DMS 273 (cell line): ENCODE results near the gene TIGAR.
A peak's percentile ranks its signal among the peaks of the same experiment; 100 is the strongest.

Experiments
- DNase-seq: peaks from one replicate; lab custom pipeline; 2025; ENCODE audit not compliant: unreplicated experiment; lab: John Stamatoyannopoulos, UW

The TIGAR gene, protein sequence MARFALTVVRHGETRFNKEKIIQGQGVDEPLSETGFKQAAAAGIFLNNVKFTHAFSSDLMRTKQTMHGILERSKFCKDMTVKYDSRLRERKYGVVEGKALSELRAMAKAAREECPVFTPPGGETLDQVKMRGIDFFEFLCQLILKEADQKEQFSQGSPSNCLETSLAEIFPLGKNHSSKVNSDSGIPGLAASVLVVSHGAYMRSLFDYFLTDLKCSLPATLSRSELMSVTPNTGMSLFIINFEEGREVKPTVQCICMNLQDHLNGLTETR

DNA sequence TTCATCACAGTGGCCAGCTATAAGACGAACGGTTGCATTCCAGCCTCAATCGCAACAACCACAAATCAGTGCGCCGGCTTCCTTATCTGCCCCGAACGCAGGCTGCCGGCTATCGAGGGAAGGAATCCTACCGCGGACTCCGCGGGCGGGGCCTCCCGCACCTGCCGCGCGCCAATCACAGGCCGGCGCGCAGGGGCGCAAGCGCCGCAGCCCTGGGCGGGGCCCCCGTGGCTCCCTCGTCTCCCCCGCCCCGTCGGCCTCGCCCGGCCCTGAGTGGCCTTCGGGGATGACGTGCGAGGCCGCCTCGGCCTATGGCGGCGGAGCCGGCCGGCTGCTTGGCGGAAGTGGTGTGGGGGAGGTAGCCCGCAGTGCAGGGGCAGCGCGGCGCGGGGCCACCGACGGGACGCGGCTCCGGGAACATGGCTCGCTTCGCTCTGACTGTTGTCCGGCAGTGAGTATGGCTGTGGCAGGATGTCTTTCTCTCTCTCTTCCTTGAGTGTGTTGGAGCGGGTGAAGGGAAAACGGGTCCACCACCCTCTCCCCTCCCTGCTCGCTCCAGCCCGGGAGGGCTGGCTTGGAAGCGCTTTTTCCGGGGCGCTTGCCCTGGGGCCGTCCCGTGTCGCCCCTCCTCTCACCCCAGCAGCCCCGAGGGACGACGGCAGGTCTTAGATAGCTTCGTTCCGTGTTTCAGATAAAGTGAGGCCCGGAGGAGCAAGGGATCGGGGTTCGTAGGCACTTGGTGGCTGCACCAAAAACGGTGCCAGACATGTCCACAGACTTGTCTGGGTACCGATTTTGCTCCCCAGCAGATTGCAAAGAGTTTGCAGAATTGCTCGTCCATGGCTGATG lies at the start of gene TIGAR:
Gene TIGAR (plus strand): TSS at position 361 of the 849 bp plus-strand sequence. CDS start 59 bp downstream, at position 420.
- peak; percentile 96 for DNase-seq

DNA sequence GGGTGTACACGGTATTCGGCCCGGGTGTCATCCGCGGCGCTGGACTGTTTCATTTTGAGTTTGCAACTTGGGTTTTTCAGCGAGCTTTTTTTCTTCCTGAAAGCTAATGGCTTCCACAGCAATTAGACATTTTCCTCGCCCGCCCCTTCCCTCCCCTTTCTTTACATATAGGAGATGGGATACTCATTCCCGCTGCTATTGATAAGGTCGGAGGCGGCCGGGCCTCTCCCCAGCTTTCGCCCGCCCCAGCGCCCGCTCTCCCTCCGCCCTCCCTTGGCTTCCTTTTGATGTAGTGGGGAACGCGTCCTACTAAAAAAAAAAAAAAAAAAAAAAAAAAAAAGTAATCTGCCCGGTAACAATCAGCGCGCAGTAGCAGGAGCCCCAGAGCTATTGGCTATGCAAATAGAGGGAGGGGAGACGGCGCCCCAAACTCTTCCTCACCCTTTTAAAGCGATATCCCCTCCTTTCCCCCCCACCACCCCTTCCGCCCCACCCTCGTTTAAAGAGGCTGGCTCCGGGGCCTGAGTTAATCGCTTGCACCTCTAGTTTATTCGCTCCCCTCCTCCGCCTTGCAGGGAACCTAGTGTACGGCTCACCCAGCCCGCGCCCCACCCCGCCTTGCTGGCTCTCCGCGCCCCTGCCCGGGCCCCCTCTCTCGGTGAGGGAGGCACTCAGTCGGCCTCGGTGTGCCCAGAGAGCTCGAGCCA lies 49.1 kb upstream of the TIGAR start:
- DNase-seq: peak; percentile 68

DNA sequence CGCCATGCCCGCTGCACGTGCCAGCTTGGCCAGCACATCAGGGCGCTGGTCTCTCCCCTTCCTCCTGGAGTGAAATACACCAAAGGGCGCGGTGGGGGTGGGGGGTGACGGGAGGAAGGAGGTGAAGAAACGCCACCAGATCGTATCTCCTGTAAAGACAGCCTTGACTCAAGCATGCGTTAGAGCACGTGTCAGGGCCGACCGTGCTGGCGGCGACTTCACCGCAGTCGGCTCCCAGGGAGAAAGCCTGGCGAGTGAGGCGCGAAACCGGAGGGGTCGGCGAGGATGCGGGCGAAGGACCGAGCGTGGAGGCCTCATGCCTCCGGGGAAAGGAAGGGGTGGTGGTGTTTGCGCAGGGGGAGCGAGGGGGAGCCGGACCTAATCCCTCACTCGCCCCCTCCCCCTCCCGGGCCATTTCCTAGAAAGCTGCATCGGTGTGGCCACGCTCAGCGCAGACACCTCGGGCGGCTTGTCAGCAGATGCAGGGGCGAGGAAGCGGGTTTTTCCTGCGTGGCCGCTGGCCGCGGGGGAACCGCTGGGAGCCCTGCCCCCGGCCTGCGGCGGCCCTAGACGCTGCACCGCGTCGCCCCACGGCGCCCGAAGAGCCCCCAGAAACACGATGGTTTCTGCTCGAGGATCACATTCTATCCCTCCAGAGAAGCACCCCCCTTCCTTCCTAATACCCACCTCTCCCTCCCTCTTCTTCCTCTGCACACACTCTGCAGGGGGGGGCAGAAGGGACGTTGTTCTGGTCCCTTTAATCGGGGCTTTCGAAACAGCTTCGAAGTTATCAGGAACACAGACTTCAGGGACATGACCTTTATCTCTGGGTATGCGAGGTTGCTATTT lies 48.4 kb upstream of the TIGAR start:
- DNase-seq: peak; percentile 48

DNA sequence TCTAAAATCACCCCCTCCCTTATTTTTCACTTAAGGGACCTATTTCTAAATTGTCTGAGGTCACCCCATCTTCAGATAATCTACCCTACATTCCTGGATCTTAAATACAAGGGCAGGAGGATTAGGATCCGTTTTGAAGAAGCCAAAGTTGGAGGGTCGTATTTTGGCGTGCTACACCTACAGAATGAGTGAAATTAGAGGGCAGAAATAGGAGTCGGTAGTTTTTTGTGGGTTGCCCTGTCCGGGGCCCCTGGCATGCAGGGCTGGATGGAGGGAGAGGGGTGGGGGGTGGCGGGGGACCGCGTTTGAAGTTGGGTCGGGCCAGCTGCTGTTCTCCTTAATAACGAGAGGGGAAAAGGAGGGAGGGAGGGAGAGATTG lies 47.8 kb upstream of the TIGAR start:
- no peak for DNase-seq

DNA sequence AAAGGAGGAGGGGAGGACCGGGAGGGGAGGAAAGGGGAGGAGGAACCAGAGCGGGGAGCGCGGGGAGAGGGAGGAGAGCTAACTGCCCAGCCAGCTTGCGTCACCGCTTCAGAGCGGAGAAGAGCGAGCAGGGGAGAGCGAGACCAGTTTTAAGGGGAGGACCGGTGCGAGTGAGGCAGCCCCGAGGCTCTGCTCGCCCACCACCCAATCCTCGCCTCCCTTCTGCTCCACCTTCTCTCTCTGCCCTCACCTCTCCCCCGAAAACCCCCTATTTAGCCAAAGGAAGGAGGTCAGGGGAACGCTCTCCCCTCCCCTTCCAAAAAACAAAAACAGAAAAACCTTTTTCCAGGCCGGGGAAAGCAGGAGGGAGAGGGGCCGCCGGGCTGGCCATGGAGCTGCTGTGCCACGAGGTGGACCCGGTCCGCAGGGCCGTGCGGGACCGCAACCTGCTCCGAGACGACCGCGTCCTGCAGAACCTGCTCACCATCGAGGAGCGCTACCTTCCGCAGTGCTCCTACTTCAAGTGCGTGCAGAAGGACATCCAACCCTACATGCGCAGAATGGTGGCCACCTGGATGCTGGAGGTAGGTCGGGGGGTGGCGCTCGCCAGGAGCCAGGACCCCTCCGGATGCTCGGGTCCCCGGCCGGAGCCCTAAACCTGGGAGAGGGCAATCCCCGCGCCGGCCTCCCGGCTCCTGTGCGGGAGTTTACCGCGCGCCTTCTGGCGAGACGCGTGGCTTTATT lies 47.2 kb upstream of the TIGAR start, which contains the start of gene CCND2:
Gene CCND2 (plus strand): TSS at position 111 of the 744 bp plus-strand sequence. CDS start 279 bp downstream, at position 390.
- DNase-seq: peak; percentile 54

DNA sequence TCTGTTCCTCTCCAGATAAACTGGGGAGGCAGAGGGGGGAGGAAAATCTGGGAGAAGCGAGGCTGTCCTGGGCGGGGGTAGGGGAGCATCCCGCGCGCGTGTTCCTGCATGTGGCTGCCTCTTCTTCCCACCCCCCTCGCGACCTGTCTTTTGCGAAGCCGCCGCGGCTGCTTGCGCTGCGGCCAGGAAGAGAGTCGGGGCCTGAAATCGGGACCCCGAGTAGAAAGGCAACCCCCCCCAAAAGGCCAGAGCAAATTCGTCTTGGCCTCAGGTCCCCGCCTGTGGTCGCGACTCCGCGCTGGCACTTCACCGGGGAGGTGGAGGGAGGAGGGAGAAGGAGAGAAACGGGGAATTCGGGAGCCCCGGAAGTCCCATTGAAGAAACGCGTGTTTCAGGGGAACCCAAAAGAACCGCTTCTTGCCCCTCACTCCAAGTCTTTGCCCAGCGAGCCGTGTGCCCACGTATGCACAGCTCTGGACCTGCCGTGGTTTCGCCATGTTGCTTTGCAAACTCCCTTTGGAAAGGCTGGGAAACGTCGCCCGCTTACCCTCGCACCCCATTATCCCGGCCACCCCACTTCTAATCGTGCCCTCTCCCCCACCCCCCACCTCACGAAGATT lies 46.5 kb upstream of the TIGAR start:
- DNase-seq: peak; percentile 10

DNA sequence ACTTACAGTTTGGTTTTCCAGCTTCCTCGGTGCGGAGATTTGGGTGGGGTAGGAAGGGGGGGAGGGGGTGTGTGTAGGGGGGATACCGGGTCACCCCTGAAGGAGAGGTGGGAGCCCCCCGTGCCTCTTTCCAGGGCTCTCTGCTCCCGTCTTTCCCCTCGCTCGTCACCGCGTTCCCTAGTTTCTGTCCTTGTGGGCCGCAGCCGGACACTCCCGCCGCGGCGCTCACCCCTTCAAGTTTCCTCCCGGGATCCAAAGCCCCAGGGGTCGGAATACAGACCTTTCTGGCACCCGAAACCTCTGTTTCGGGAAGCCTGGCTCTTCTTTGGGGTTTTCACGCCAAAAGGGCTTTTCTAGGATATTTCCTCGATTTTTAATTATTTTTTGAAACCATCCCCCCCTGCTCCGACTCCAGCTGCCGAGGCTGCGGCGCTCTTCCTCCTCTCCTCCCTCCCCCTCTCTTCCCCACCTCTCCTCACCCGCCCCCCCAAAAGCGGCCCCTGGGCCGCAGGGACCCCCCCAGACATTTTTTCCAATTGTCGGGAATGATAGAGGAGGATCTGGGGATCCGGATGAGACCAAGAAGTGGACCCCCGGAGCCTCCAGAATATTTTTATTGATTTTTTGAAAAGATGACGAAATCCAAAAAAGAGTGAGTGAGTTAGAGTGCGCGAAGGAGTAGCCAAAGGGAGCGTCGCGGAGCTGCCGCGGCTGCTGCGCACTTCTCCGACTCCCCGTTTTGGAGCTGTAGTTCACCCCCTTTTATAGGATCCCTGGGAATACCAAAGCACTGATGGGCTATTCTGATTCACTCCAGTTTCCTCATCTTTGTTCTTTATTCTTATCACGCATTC lies 45.8 kb upstream of the TIGAR start:
- DNase-seq: no peak

DNA sequence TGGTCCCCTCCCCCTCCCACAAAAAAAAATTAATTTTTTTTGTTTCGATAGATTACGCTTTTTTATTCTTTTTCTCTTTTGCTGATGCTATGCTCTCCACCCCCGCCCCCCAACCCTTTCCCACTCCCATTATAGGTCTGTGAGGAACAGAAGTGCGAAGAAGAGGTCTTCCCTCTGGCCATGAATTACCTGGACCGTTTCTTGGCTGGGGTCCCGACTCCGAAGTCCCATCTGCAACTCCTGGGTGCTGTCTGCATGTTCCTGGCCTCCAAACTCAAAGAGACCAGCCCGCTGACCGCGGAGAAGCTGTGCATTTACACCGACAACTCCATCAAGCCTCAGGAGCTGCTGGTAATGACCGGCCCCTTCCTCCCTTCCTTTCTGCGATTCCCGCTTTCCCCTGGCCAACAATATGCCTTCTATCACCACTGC lies 45.1 kb upstream of the TIGAR start:
- DNase-seq: no peak

DNA sequence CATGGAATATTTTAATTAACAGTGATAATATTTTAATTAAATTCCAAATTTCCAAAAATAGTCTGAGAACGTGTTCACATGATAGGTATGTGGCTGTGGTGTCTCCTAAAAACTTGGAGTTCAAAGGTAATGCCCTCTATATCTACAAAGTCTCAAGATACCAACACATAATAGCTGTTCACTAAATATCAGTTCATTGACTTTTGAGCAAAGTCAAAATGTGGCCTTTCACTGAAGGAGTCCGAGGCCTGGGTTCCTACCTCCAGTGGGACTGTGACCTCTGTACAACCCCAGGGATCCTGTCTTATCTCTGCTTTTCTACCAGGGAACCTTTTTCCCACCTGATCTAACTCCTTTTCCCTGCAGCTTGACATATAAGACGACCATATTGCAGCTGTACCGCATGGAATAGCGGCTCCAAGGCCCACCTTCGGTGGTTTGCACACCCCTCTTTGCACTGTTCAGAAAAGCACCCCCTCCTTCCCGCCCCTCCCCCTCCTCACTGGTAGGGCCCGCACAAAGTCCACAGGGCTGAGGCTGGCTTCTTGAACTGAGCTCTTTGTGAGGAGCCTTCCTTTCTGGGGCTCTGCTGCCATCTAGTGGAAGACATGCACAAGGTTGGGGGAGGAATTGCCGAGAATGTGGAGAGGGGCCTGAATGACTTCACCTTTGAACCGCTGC lies 44.3 kb upstream of the TIGAR start:
- peak; percentile 88 for DNase-seq

DNA sequence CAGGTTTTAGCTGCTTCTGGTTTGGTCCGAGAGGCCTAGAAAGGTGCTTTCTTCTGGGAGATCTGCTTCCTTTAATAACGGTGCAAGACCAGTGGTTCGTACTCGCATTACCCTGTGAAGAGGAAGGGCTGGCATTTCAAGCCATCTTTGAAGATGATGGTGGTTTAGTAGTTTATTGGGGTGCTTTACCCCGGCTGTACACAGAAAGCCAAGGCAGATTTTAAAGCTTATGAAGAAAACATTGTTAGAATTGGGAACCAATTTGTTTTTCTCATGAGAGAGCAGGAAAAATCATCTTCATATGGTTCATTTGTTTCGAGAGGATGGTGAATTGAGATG lies 43.8 kb upstream of the TIGAR start:
- no peak for DNase-seq

DNA sequence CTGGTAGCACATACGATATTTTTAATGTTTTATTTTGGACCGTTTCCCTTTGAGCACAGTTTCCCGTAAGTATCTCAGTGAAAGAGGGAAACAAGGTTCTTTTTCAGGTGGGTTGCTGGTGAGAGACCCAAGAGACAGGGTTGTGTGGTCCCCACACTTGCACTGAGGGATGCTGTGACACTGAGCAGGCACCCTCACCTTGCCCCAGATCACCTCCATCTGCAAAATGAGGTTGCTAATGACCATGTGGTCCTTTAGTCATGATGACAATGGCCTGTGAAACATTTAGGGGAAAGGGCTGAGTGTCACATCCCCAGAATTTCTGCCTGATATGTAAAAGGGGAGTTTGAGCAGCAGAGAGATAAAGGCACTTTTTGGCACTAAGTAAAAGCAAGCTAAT lies 43.2 kb upstream of the TIGAR start:
- no peak for DNase-seq

DNA sequence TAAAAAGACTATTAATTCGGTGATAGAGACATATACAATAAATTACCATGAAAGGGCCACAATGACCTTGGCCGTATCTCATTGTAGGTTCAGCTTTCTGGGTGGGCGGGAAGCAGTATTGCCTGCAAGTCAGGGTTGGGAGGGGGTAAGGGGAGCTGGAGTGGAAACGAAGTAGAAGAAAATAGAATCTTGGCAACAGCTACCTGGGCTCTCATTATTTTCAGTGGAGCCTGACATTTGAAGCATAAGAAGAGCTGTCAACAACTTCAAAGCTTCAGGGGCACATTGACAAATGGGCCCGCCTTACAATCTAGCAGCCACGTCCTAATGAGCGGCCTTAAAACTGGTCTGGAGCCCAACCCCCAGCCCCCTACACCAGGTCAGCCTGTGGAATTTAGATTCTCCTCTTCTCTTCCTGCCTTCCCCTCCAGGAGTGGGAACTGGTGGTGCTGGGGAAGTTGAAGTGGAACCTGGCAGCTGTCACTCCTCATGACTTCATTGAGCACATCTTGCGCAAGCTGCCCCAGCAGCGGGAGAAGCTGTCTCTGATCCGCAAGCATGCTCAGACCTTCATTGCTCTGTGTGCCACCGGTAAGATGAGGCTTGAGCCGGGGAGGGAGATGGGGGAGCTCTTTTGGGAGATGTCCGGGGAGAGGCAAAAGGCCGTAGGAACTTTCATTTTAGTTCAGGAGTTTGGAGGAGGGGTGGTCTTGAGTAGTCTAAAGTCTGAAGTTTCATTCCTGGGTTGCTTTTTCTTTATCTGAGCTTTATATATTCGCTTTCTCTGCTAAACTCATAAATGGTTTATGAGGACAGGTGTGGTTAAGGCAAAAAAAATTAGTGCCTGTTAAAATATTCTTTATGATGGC lies 42.5 kb upstream of the TIGAR start:
- peak; percentile 8 for DNase-seq

DNA sequence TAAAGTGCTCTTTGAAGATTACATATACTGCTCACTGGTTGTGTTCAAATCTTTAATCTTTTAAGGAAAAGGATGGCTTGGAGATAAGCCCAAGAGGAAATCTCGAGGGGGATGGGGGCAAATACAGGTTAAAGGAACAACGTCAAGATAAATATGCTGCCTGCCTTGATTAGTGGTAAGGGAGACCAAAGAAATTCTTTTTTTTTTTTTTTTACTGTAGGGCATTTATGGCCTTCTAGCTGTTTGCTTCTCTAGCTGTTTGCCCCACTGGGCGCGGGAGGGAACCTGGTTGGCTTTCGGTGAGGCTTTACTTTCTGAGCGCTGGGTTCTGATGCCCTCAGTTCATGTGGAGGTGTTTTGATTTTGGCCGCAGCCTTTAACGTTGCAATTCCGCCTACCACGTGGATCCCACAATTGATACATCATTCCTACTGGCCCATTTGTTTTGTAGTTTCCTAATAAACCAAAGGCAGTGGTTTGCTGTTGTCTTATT lies 41.8 kb upstream of the TIGAR start:
- DNase-seq: no peak

DNA sequence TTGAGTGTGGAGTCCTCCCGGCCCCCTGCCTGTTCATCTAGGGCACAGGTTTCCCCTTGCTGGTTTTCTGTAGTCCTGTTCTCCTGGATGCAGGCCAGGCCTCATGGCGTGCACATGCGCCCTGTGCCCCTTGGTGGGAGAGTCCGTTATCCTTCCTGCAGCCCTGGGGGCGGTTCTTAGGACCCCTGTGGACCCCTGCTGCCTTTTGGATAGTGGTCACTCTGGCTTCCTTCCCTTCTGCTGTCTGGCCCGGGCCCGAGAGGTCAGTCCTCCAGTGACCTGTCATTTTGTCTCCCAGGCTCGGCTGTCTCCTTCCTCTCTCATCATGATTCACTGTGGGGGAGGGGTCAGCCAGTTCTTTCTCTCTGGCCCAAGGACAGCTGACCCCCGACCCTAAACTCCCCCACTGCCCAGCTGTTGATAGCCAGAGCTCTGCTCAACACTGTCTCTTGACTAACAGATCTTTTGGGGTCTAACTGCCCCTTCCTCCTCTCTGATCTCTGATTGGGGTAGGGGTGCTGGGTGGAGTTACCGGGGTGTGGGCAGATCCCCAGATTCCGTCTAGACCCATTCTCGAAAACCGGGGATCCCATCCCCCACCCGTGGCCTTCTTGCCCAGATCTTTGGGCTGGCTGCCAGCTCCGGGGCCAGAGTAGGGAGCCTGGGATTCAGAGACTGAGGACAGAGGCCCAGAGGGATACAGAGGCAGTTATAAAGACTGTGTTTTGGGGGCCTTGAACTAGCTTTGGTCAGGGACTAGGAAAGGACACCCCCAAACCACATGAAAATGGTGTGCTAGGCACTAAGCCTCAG lies 40.5 kb upstream of the TIGAR start:
- DNase-seq: no peak

DNA sequence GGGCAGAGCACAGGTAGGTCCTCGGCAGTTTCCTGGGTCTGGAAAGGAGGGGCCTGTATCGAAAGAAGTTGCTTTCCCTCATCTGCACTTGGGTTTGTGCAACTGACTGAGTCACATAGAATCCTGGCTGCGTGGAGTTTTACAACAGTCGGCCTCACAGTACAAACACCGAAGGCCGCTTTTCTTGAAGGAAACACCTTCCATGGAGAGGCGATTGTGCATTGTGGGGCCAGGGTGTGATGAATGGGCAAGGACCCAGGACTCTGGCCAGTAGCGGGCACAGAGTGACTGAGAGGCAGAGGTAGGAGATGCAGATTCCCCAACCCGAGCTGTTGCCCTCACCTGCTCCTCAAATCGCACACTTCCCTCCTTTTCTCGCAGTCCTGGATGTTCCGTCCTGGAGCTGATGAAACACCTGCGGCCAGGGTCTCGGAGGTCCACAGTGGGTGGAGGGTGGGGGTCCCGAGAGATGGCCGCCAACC lies 39.8 kb upstream of the TIGAR start:
- DNase-seq: no peak
